DOHH2 (cell line): ENCODE data around the gene RBMS3.

ENCODE experiments used
- H3F3A ChIP-seq: fragments of 200-600 bp; sonication (generic), shearing (Covaris generic); 2 replicates; pipeline ENCODE4 v1.6.0; 2016; ENCODE audit warnings: antibody characterized with exemption, mild to moderate bottlenecking; ENCODE audit not compliant: control insufficient read depth, insufficient read depth
- H3K27ac ChIP-seq: fragments of 200-600 bp; sonication (generic); 2 replicates; pipeline ENCODE4 v1.5.1; 2014; ENCODE audit warnings: low read depth, mild to moderate bottlenecking, low read length, moderate library complexity
- H3K27me3 ChIP-seq: fragments of 200-600 bp; sonication (generic); 2 replicates; pipeline ENCODE4 v1.6.1; 2014; ENCODE audit warnings: mild to moderate bottlenecking, low read length, mixed read lengths; ENCODE audit not compliant: control insufficient read depth
- H3K36me3 ChIP-seq: fragments of 200-600 bp; sonication (generic); 2 replicates; pipeline ENCODE4 v1.6.1; 2014; ENCODE audit warnings: mild to moderate bottlenecking, low read length, moderate library complexity, mixed read lengths; ENCODE audit not compliant: control insufficient read depth
- H3K4me1 ChIP-seq: fragments of 200-600 bp; sonication (generic); 2 replicates; pipeline ENCODE4 v1.6.1; 2014; ENCODE audit warnings: mild to moderate bottlenecking, low read length, mixed read lengths; ENCODE audit not compliant: control insufficient read depth
- H3K4me2 ChIP-seq: fragments of 200-600 bp; sonication (generic); 2 replicates; pipeline ENCODE4 v1.6.0; 2014; ENCODE audit warnings: mild to moderate bottlenecking, low read length, moderate library complexity
- H3K4me3 ChIP-seq: fragments of 200-600 bp; sonication (generic); 2 replicates; pipeline ENCODE4 v1.5.1; 2014; ENCODE audit warnings: mild to moderate bottlenecking, low read length, mixed read lengths
- H3K79me2 ChIP-seq: fragments of 200-600 bp; sonication (generic); 2 replicates; pipeline ENCODE4 v1.6.1; 2014; ENCODE audit warnings: mild to moderate bottlenecking, low read length, mixed read lengths; ENCODE audit not compliant: control insufficient read depth
- H3K9me2 ChIP-seq: fragments of 200-600 bp; sonication (generic); replicated peaks from 2 replicates; pipeline ENCODE4 v1.6.1; 2014; ENCODE audit warnings: mild to moderate bottlenecking, low read length, mixed read lengths; ENCODE audit not compliant: control insufficient read depth
- H3K9me3 ChIP-seq: fragments of 200-600 bp; sonication (generic); 2 replicates; pipeline ENCODE4 v1.6.1; 2014; ENCODE audit warnings: antibody characterized with exemption, low read length, mixed read lengths; ENCODE audit not compliant: control insufficient read depth, insufficient read depth
- H4K20me1 ChIP-seq: fragments of 200-600 bp; sonication (generic); 2 replicates; pipeline ENCODE4 v1.6.0; 2014; ENCODE audit warnings: low read depth, mild to moderate bottlenecking, antibody characterized with exemption, low read length, moderate library complexity; ENCODE audit not compliant: control insufficient read depth, insufficient read depth
- EZH2phosphoT487 ChIP-seq: fragments of 200-600 bp; sonication (generic); IDR thresholded peaks from 2 replicates; pipeline ENCODE4 v1.6.1; 2017; ENCODE audit warnings: borderline replicate concordance, mild to moderate bottlenecking, antibody characterized with exemption, low read length, moderate library complexity, mixed read lengths
- TF ChIP-seq, protein P1 (sequence below): fragments of 200-600 bp; sonication (generic); IDR thresholded peaks from one replicate; pipeline ENCODE4 v1.5.1; 2014; ENCODE audit warnings: antibody characterized with exemption, mild to moderate bottlenecking, low read depth, low read length; ENCODE audit not compliant: poor library complexity, severe bottlenecking

The RBMS3 gene

DNA sequence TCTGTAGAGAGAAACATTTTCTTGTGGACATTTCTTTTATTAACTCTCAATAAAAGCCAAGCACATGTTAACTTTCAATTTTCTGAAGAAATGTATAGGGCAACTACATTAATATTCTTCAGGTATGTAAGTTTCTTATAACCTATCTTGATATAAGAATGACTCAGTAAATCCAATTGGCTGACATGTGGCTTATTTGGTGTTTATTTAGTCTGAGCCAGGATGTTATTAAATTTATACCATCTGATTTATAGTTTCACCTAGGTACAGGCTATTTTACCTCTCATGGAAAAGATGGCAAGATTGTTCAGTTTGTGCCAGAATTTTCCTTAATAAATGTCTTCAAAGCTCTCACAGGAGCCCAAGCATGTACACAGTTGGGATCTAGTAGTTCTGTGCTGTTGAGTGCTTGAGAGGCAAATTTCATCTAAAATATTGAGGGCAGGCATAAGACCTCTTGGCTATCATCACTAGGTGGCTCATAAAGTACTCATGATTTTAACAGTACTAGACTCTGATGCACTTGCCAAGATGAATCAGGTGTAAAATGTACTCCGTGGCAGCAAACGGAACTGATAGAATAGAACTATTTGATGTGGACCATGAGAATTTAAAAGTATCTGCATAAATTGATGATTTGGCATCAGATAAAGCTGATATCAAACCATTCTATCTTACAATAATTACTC, 631.9 kb downstream of the RBMS3 start:
- no peaks in the 10 kb centered on the region for H3K4me1 ChIP-seq
- H3K27ac ChIP-seq = no peak overlapping the region
- H4K20me1 ChIP-seq = no peaks in the 10 kb centered on the region
- no peaks in the 10 kb centered on the region for H3K36me3 ChIP-seq
- no peak overlapping the region for H3K4me3 ChIP-seq
- H3K27me3 ChIP-seq = no peaks in the 10 kb centered on the region
- H3K9me3 ChIP-seq = no peaks in the 10 kb centered on the region
- no peaks in the 10 kb centered on the region for H3K9me2 ChIP-seq
- TF ChIP-seq, protein P1, sequence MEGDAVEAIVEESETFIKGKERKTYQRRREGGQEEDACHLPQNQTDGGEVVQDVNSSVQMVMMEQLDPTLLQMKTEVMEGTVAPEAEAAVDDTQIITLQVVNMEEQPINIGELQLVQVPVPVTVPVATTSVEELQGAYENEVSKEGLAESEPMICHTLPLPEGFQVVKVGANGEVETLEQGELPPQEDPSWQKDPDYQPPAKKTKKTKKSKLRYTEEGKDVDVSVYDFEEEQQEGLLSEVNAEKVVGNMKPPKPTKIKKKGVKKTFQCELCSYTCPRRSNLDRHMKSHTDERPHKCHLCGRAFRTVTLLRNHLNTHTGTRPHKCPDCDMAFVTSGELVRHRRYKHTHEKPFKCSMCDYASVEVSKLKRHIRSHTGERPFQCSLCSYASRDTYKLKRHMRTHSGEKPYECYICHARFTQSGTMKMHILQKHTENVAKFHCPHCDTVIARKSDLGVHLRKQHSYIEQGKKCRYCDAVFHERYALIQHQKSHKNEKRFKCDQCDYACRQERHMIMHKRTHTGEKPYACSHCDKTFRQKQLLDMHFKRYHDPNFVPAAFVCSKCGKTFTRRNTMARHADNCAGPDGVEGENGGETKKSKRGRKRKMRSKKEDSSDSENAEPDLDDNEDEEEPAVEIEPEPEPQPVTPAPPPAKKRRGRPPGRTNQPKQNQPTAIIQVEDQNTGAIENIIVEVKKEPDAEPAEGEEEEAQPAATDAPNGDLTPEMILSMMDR = no peak
- TF ChIP-seq EZH2phosphoT487 = no peak
- no peaks in the 10 kb centered on the region for H3F3A ChIP-seq
- no peak overlapping the region for H3K4me2 ChIP-seq
- no peaks in the 10 kb centered on the region for H3K79me2 ChIP-seq

DNA sequence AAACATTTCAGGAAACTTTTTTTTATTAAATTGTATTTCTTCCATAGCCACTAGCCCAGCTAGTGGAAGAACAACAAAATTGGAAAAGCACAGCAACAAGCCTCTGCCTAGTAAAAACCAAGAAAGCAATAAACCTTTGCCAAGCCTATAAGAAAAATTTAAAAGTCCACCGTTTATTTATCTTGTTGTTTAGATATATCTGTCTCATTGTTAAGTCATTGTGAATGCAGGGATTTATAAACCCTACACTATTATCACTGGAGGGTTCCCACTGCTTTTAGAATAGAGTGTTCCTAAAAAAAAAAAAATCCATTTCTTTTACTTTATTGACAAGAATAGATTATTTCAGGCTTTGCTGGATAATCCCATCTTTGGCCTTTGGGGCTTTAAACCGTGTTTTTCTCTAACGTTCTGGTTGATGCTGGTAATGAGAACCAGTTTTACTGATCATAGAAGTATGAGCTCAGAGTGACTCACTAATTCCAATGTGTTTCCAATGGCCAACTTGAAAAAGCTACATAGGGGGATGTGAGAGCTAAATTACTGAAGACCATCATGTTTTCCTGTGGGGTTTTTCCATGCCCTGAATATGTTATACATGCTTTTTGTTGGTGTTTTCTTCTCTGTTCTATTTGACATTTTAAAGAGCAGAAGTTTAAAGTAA, 634.1 kb downstream of the RBMS3 start:
- no peak overlapping the region for H3K4me3 ChIP-seq
- no peaks in the 10 kb centered on the region for H3K79me2 ChIP-seq
- TF ChIP-seq EZH2phosphoT487 = no peak
- TF ChIP-seq, protein P1 = no peak
- no peaks in the 10 kb centered on the region for H3K36me3 ChIP-seq
- no peaks in the 10 kb centered on the region for H3F3A ChIP-seq
- H3K4me2 ChIP-seq = no peak overlapping the region
- no peaks in the 10 kb centered on the region for H3K9me3 ChIP-seq
- no peaks in the 10 kb centered on the region for H3K9me2 ChIP-seq
- no peaks in the 10 kb centered on the region for H3K27me3 ChIP-seq
- H3K27ac ChIP-seq = no peak overlapping the region
- H4K20me1 ChIP-seq = no peaks in the 10 kb centered on the region
- no peaks in the 10 kb centered on the region for H3K4me1 ChIP-seq

DNA sequence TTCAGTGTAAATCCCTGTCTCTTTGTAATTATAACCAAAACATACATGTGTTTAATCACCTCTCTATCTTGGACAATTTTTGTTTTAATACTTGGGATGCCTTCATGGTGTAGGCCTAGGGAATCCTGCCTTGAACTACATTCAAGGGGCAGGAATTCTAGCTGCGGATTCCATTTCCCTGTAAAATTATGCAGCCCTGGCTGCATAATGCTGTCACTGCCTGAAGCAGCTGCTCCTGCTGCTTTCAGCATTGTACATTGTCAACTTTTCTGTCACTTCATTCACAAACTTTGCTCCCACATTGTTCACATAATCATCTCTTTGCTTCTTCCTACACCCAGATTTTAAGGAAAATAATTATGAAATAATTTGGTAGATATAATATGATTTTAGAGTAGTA, 638.7 kb downstream of the RBMS3 start:
- no peaks in the 10 kb centered on the region for H3K36me3 ChIP-seq
- no peaks in the 10 kb centered on the region for H4K20me1 ChIP-seq
- H3K27ac ChIP-seq = no peak overlapping the region
- no peaks in the 10 kb centered on the region for H3K27me3 ChIP-seq
- H3K4me2 ChIP-seq = no peak overlapping the region
- TF ChIP-seq EZH2phosphoT487 = no peak
- TF ChIP-seq, protein P1 = no peak
- H3K4me1 ChIP-seq = no peaks in the 10 kb centered on the region
- no peaks in the 10 kb centered on the region for H3K9me2 ChIP-seq
- no peaks in the 10 kb centered on the region for H3K9me3 ChIP-seq
- no peaks in the 10 kb centered on the region for H3K79me2 ChIP-seq
- H3K4me3 ChIP-seq = no peak overlapping the region
- no peaks in the 10 kb centered on the region for H3F3A ChIP-seq
